Kidney epithelial cell (primary cell): ENCODE measurements around the gene DMXL1. TPM values are rescaled to one million over a fixed set of nuclear protein-coding genes. Genes with fewer than 3 reads are reported as not detected.

Experiments used
- DNase-seq: peaks from one replicate; pipeline ENCODE4 v3.0.0-alpha.2; 2010; ENCODE audit warnings: low read depth
- H3K27me3 ChIP-seq: 2 replicates; pipeline ENCODE4 v1.6.0; 2011; ENCODE audit warnings: low read length; ENCODE audit not compliant: control insufficient read depth, insufficient read depth
- H3K36me3 ChIP-seq: 2 replicates; pipeline ENCODE4 v1.5.1; 2011; ENCODE audit warnings: low read length; ENCODE audit not compliant: control insufficient read depth, insufficient read depth
- H3K4me3 ChIP-seq: 2 replicates; pipeline ENCODE4 v1.5.1; 2011; ENCODE audit warnings: low read depth, mild to moderate bottlenecking, control low read depth, low read length
- CTCF ChIP-seq: IDR thresholded peaks from 2 replicates; pipeline ENCODE4 v1.5.1; 2011; ENCODE audit warnings: mild to moderate bottlenecking, moderate library complexity, low read length, control low read depth, inconsistent platforms; ENCODE audit not compliant: insufficient read depth, poor library complexity, severe bottlenecking
- total RNA-seq: library from RNA; depleted of rRNA; stranded (reverse); fragments of >200 nt; gene quantifications from 2 replicates; pipeline ENCODE4 v1.2.3, GENCODE V29; 2015

DMXL1 gene
- total RNA-seq, 1 donor from 2014 or later = 20.8 TPM

- no peak overlapping the region for H3K4me3 ChIP-seq
- no peak for TF ChIP-seq CTCF
- no peaks in the 10 kb centered on the region for H3K27me3 ChIP-seq
- no peaks in the 10 kb centered on the region for H3K36me3 ChIP-seq
- no peak for DNase-seq
These were observed 119.7 kb downstream of the DMXL1 start for GRCh38 chr5:119190470-119191095.

GRCh38 chr5:119191944-119192343, 121.1 kb downstream of the DMXL1 start:
- TF ChIP-seq CTCF = no peak
- no peak for DNase-seq
- Histone ChIP-seq H3K36me3 (no peaks in the 10 kb centered on the region), H3K27me3 (no peaks in the 10 kb centered on the region), H3K4me3 (no peak overlapping the region)

- H3K36me3 ChIP-seq = peaks cover 1% of the 10 kb centered on the region
- no peak for DNase-seq
- TF ChIP-seq CTCF = no peak
- H3K27me3 ChIP-seq = no peaks in the 10 kb centered on the region
- no peak overlapping the region for H3K4me3 ChIP-seq
These were observed 129.9 kb downstream of the DMXL1 start for GRCh38 chr5:119200795-119201194.

GRCh38 chr5:119207105-119207504, 136.2 kb downstream of the DMXL1 start:
- Histone ChIP-seq H3K27me3 (no peaks in the 10 kb centered on the region), H3K4me3 (no peak overlapping the region), H3K36me3 (no peaks in the 10 kb centered on the region)
- DNase-seq = no peak
- no peak for TF ChIP-seq CTCF

- no peak for TF ChIP-seq CTCF
- no peak overlapping the region for H3K4me3 ChIP-seq
- no peak for DNase-seq
- H3K27me3 ChIP-seq = no peaks in the 10 kb centered on the region
- H3K36me3 ChIP-seq = no peaks in the 10 kb centered on the region
These were observed 141.1 kb downstream of the DMXL1 start for GRCh38 chr5:119212026-119212425.

GRCh38 chr5:119212676-119213075, 141.8 kb downstream of the DMXL1 start:
- DNase-seq = no peak
- no peak overlapping the region for H3K4me3 ChIP-seq
- H3K36me3 ChIP-seq = no peaks in the 10 kb centered on the region
- TF ChIP-seq CTCF = no peak
- H3K27me3 ChIP-seq = no peaks in the 10 kb centered on the region
